HG03442 (cell line): ENCODE results near the gene AHCYL2.
"Not testable (repeated sequence)": the region's sequence is repeated elsewhere in the genome, so short reads cannot be mapped to it uniquely, and the experiment has no call there.

ENCODE experiments used
- ATAC-seq: cut with Tn5 transposase; IDR thresholded peaks from one replicate; pipeline ENCODE4 v1.9.1; 2021; ENCODE audit warnings: mild to moderate bottlenecking, moderate library complexity; ENCODE audit not compliant: unreplicated experiment

Gene AHCYL2

GRCh38 chr7:129240119-129240820 is 15.4 kb downstream of the AHCYL2 start:
- ATAC-seq = no peak

GRCh38 chr7:129244220-129244619 is 19.4 kb downstream of the AHCYL2 start:
- ATAC-seq = no peak

GRCh38 chr7:129245533-129245932 is 20.7 kb downstream of the AHCYL2 start:
- ATAC-seq = no peak

- no peak for ATAC-seq
These were observed 22.3 kb downstream of the AHCYL2 start for GRCh38 chr7:129247087-129247486.

- no peak for ATAC-seq
These were observed 27.3 kb downstream of the AHCYL2 start for GRCh38 chr7:129252128-129252527.

GRCh38 chr7:129252603-129253002 is 27.8 kb downstream of the AHCYL2 start:
- not testable (repeated sequence) for ATAC-seq

- no peak for ATAC-seq
These were observed 31.0 kb downstream of the AHCYL2 start for GRCh38 chr7:129255800-129256199.

- ATAC-seq = no peak
These were observed 31.4 kb downstream of the AHCYL2 start for GRCh38 chr7:129256221-129256620.

GRCh38 chr7:129257168-129257567 is 32.3 kb downstream of the AHCYL2 start:
- ATAC-seq = no peak

GRCh38 chr7:129258649-129259389 is 34.0 kb downstream of the AHCYL2 start:
- ATAC-seq = no peak

GRCh38 chr7:129262324-129262723 is 37.5 kb downstream of the AHCYL2 start:
- no peak for ATAC-seq

GRCh38 chr7:129263168-129263567 is 38.3 kb downstream of the AHCYL2 start:
- ATAC-seq = no peak

GRCh38 chr7:129264534-129264933 is 39.7 kb downstream of the AHCYL2 start:
- ATAC-seq = no peak

GRCh38 chr7:129265328-129265727 is 40.5 kb downstream of the AHCYL2 start:
- ATAC-seq = no peak

- no peak for ATAC-seq
These were observed 41.4 kb downstream of the AHCYL2 start for GRCh38 chr7:129266181-129266580.

- ATAC-seq = no peak
These were observed 45.2 kb downstream of the AHCYL2 start for GRCh38 chr7:129270077-129270476.

GRCh38 chr7:129271500-129272355 is 46.9 kb downstream of the AHCYL2 start:
- no peak for ATAC-seq

- ATAC-seq = no peak
These were observed 49.1 kb downstream of the AHCYL2 start for GRCh38 chr7:129273936-129274335.

- ATAC-seq = no peak
These were observed 52.8 kb downstream of the AHCYL2 start for GRCh38 chr7:129277629-129278028.

GRCh38 chr7:129278688-129279087 is 53.9 kb downstream of the AHCYL2 start:
- no peak for ATAC-seq

- ATAC-seq = no peak
These were observed 54.9 kb downstream of the AHCYL2 start for GRCh38 chr7:129279757-129280156.
